IPS-18a (cell line): ENCODE data around the gene ZNF324.

Experiments
- H3K27ac ChIP-seq: one replicate; pipeline ENCODE4 v1.5.1; 2013; ENCODE audit warnings: low read length
- H3K27me3 ChIP-seq: one replicate; pipeline ENCODE4 v1.6.1; 2013; ENCODE audit warnings: mild to moderate bottlenecking, low read length; ENCODE audit not compliant: control insufficient read depth, insufficient read depth
- H3K36me3 ChIP-seq: one replicate; pipeline ENCODE4 v1.6.1; 2013; ENCODE audit warnings: low read depth, low read length; ENCODE audit not compliant: control insufficient read depth
- H3K4me1 ChIP-seq: one replicate; pipeline ENCODE4 v1.6.1; 2013; ENCODE audit warnings: low read depth, low read length; ENCODE audit not compliant: control insufficient read depth
- H3K4me3 ChIP-seq: one replicate; pipeline ENCODE4 v1.5.1; 2013; ENCODE audit warnings: low read length
- H3K9ac ChIP-seq: one replicate; pipeline ENCODE4 v1.6.1; 2013; ENCODE audit warnings: mild to moderate bottlenecking, low read length, moderate library complexity
- H3K9me3 ChIP-seq: one replicate; pipeline ENCODE4 v1.6.1; 2013; ENCODE audit warnings: low read depth, low read length; ENCODE audit not compliant: control insufficient read depth

The ZNF324 gene

GRCh38 chr19:58474291-58474996 lies 7.6 kb downstream of the ZNF324 start:
- Histone ChIP-seq H3K4me3 (no peak overlapping the region), H3K4me1 (peaks cover 6% of the 10 kb centered on the region), H3K27ac (no peak overlapping the region), H3K27me3 (no peaks in the 10 kb centered on the region), H3K36me3 (peaks cover 5% of the 10 kb centered on the region), H3K9me3 (no peaks in the 10 kb centered on the region), H3K9ac (no peak overlapping the region)

DNA sequence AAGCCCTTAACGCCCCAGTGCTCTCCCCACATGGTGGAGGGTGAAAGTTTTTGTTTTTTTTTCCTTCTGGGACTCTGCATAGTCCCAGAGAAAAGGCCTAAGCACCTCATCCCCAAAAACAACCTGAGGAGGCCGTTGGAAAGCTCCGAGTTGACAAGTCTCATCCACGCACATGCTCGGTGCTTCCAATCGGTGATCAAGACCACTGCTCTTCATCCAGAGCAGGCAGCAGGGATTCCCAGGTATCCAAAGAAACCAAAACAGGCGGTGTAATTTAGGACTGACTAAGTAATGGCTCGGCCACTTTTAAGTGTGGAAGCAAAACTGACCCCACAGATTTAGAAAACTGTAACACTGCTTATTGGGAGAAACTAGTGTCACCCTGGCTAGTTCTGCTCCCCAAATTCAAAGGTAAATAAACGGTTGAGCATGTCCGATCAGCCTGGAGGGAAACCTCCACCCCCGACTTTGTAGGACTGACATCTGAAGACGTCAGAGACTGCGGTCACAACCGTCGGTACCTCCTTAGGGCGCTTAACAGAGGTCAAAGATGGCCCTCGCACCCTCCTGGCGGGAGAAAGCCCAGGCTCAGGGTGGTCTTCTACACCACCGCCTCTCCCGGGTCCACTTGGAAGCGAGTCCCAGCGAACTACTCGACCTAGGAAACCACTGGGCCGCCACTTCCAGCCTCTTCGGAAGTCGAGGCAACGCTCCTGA lies 8.3 kb downstream of the ZNF324 start:
- Histone ChIP-seq H3K9me3 (no peaks in the 10 kb centered on the region), H3K9ac (peak overlapping the region; percentile 64), H3K4me1 (peaks cover 6% of the 10 kb centered on the region), H3K4me3 (peak overlapping the region; percentile 78), H3K36me3 (peaks cover 5% of the 10 kb centered on the region), H3K27ac (peak overlapping the region; percentile 62), H3K27me3 (no peaks in the 10 kb centered on the region)

DNA sequence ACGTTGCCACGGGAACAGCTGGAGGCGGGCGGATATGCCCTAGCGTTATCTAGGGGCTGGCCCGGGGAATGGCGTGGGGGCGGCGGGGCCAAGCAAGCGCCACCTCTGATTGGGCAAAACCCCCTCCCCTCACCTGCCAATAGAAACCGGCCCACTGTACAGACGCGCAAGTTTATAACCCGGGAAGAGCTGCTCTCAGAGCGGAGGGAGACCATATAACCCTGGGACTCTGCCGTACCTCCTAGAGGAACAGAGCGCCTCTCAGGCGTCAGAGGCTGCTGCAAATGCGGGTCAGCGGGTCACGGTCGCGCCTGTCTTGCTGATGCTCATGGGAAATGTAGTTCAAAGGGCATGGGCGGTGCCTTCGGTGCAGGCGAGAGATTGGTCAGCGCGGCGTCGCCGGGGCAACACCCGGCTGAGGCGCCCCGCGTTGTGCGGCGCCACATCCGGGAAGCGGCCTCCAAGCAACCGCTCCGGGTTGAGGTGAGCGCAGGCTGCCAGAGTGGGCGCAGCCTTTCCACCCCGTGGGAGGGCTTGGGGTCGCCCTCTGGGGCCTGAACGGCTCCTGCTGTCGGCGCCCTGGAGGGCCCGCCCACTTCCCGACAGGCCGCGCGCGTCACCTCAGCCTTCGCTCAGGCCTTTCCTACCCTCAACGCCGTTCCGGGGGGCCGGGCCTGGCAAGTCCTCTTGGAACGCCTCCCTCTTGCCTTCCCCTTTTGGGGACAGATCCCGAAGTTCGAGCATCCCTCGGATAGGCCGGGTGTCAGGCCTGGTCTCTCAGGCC lies 9.0 kb downstream of the ZNF324 start, which contains the start of gene ZNF446:
Gene ZNF446 (plus strand): TSS at position 639 of the 784 bp plus-strand sequence. CDS start 867 bp downstream, outside the sequence.
- Histone ChIP-seq H3K36me3 (peaks cover 5% of the 10 kb centered on the region), H3K27ac (peak within 1 kb of the TSS; percentile 62)

DNA sequence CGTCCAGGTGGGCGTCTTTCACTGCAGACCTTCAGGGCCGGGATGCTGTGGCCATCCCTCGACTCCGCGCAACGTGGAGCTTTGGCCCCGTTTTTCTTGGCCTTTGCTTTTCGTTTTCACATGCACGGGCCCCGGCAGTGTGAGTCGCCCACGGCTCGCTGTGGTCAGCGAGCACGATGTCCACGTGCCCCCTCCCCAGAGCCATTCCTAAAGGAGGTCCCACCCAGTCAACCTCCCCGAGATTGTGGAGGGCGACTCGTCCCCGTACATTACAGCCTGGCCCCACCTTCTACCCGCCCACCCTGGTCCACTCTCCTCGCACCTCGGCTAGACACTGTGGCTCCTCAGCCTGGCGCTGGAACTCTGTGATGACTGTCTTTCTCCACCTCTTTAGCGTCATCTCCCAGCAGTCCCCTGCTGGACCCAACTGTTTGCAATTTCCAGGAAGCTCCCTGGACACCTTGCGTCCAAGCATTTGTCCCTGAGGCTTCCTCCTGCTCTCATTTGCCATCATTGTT lies 9.7 kb downstream of the ZNF324 start:
- H3K4me1 ChIP-seq = peaks cover 6% of the 10 kb centered on the region
- peak overlapping the region; percentile 78 for H3K4me3 ChIP-seq
- H3K27ac ChIP-seq = peak overlapping the region; percentile 62
- no peaks in the 10 kb centered on the region for H3K27me3 ChIP-seq
- H3K36me3 ChIP-seq = peaks cover 5% of the 10 kb centered on the region
- peak overlapping the region; percentile 64 for H3K9ac ChIP-seq
- no peaks in the 10 kb centered on the region for H3K9me3 ChIP-seq

More for the DNA sequence above, 9.0 kb downstream of the ZNF324 start, which contains the start of gene ZNF446:
- peaks cover 6% of the 10 kb centered on the region for H3K4me1 ChIP-seq
- H3K9ac ChIP-seq = peak within 1 kb of the TSS; percentile 64
- peak within 1 kb of the TSS; percentile 78 for H3K4me3 ChIP-seq
- no peaks in the 10 kb centered on the region for H3K27me3 ChIP-seq
- H3K9me3 ChIP-seq = no peaks in the 10 kb centered on the region

DNA sequence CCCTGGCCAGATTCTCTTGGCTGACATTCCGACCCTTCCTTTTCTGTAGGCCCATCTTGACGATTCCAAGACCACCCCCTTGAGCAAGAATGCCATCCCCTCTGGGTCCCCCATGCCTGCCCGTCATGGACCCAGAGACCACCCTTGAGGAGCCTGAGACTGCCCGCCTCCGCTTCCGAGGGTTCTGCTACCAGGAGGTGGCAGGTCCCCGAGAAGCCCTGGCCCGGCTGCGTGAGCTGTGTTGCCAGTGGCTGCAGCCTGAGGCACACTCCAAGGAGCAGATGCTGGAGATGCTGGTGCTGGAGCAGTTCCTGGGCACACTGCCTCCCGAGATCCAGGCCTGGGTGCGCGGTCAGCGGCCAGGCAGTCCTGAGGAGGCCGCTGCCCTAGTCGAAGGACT lies 10.2 kb downstream of the ZNF324 start:
- H3K9me3 ChIP-seq = no peaks in the 10 kb centered on the region
- no peak overlapping the region for H3K9ac ChIP-seq
- peaks cover 3% of the 10 kb centered on the region for H3K36me3 ChIP-seq
- H3K27me3 ChIP-seq = no peaks in the 10 kb centered on the region
- H3K27ac ChIP-seq = no peak overlapping the region
- peak overlapping the region; percentile 78 for H3K4me3 ChIP-seq
- peaks cover 6% of the 10 kb centered on the region for H3K4me1 ChIP-seq

GRCh38 chr19:58477871-58478270 lies 11.0 kb downstream of the ZNF324 start:
- peaks cover 6% of the 10 kb centered on the region for H3K4me1 ChIP-seq
- H3K9me3 ChIP-seq = no peaks in the 10 kb centered on the region
- no peak overlapping the region for H3K27ac ChIP-seq
- H3K27me3 ChIP-seq = no peaks in the 10 kb centered on the region
- H3K36me3 ChIP-seq = no peaks in the 10 kb centered on the region
- no peak overlapping the region for H3K9ac ChIP-seq
- H3K4me3 ChIP-seq = no peak overlapping the region

GRCh38 chr19:58479303-58479702 lies 12.4 kb downstream of the ZNF324 start:
- no peak overlapping the region for H3K9ac ChIP-seq
- H3K4me1 ChIP-seq = peaks cover 6% of the 10 kb centered on the region
- no peak overlapping the region for H3K27ac ChIP-seq
- H3K27me3 ChIP-seq = no peaks in the 10 kb centered on the region
- H3K4me3 ChIP-seq = no peak overlapping the region
- no peaks in the 10 kb centered on the region for H3K9me3 ChIP-seq
- no peaks in the 10 kb centered on the region for H3K36me3 ChIP-seq

DNA sequence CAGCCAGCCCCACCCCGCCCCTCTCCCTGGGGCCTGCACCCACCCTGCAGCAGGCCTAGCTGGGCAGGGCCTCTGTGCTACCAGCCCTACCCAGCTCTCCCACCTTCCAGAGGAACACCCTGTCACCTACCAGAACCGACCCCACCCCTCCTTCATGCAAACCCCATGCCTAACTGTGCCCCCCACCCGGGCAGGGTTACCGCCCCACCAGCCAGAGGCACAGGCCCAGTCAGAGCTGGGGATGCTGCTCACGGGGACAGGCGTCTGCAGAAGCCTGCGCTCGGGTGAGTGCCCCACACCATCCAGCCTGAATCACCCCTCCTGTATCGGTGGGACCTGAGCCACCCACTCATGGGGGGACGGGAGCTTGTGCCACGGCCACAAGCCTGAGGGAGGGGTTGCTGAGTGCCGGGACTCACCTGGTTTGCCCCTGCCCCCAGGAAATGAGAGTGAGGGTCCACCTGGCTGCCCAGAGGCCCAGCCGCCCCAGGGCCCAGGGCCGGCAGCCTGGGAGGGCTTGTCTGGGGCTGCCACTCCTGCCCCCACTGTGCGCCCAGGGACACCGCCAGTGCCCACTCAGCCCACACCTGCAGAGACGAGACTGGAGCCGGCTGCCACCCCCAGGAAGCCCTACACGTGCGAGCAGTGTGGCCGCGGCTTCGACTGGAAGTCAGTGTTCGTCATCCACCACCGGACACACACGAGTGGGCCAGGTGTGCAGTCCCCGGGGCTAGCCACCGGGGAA lies 13.0 kb downstream of the ZNF324 start:
- no peaks in the 10 kb centered on the region for H3K36me3 ChIP-seq
- no peak overlapping the region for H3K4me3 ChIP-seq
- no peaks in the 10 kb centered on the region for H3K27me3 ChIP-seq
- no peaks in the 10 kb centered on the region for H3K9me3 ChIP-seq
- no peak overlapping the region for H3K27ac ChIP-seq
- H3K9ac ChIP-seq = no peak overlapping the region
- H3K4me1 ChIP-seq = peaks cover 5% of the 10 kb centered on the region

- Histone ChIP-seq H3K4me1 (no peaks in the 10 kb centered on the region), H3K9me3 (no peaks in the 10 kb centered on the region), H3K36me3 (no peaks in the 10 kb centered on the region), H3K4me3 (no peak overlapping the region), H3K27me3 (no peaks in the 10 kb centered on the region), H3K27ac (no peak overlapping the region), H3K9ac (no peak overlapping the region)
Observed at GRCh38 chr19:58480481-58480830, 13.6 kb downstream of the ZNF324 start.

GRCh38 chr19:58480831-58481230 lies 14.0 kb downstream of the ZNF324 start:
- Histone ChIP-seq H3K27me3 (no peaks in the 10 kb centered on the region), H3K4me3 (no peak overlapping the region), H3K27ac (no peak overlapping the region), H3K9ac (no peak overlapping the region), H3K9me3 (no peaks in the 10 kb centered on the region), H3K4me1 (no peaks in the 10 kb centered on the region), H3K36me3 (no peaks in the 10 kb centered on the region)

- Histone ChIP-seq H3K4me3 (no peak overlapping the region), H3K9me3 (no peaks in the 10 kb centered on the region), H3K27ac (no peak overlapping the region), H3K36me3 (no peaks in the 10 kb centered on the region), H3K9ac (no peak overlapping the region), H3K27me3 (no peaks in the 10 kb centered on the region), H3K4me1 (no peaks in the 10 kb centered on the region)
Observed at GRCh38 chr19:58482372-58482771, 15.5 kb downstream of the ZNF324 start.
